ENCODE measurements around the gene TCF15.

DNA sequence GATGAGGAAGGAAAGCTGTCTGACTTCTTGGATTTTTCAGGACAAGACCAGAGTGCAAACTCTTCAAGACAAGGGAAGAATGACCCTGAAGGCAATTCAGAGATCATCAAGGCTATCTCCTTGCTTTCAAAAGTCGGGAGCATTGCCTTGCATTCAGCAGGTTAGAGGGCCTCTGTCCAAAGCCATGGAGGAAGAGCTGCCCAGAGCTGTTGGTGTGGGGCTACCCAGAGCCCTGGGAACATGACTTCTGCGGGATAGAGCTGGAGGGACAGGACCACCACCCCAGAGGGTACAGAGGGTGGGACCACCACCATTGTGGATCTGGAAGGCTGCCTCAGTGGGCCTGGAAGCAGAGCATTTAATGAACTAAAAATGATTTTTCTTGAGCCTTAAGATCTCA is 48.1 kb upstream of the TCF15 start:
- no peak for TF ChIP-seq CTCF (IDR thresholded peaks at IDR 0.05 in 8 of 11, conservative IDR thresholded peaks at IDR 0.05 in 3 of 11)
- no peak for TF ChIP-seq POLR2A (IDR thresholded peaks at IDR 0.05)
- no peak for TF ChIP-seq POLR2AphosphoS5 (IDR thresholded peaks at IDR 0.05)
